Measurements from ENCODE around the gene CENPE.

GRCh38 chr4:103201724-103202123 is 3.6 kb upstream of the CENPE start:
- TF ChIP-seq CTCF (IDR thresholded peaks at IDR 0.05; ENCODE audit: low read depth, low read length): no peak
- TF ChIP-seq POLR2A (IDR thresholded peaks at IDR 0.05; ENCODE audit: extremely low read depth, insufficient read length): no peak
- no peak for TF ChIP-seq MYC (IDR thresholded peaks at IDR 0.05; ENCODE audit: low read depth, low read length)

Data from NB4 (cell line).